Caco-2 (cell line): ENCODE measurements around the gene HIGD2A. TPM values are rescaled to one million over a fixed set of nuclear protein-coding genes. Genes with fewer than 3 reads are reported as not detected.
A peak's percentile ranks its signal among the peaks of the same experiment; 100 is the strongest.

ENCODE experiments used
- BruUV-seq: library from RNA; stranded (reverse); fragments of 400-500 nt; replicated peaks from 2 replicates; lab custom pipeline; 2021; lab: Mats Ljungman, UMichigan
- CTCF ChIA-PET: fragments of 300-600 bp; sonication (Branson Sonifier 250); formaldehyde crosslinking; loops from one replicate; lab custom pipeline; 2022; ENCODE audit warnings: antibody characterized with exemption; lab: Charles Lee
- POLR2A ChIA-PET: fragments of 300-600 bp; sonication (Branson Sonifier 250); formaldehyde crosslinking; loops from one replicate; lab custom pipeline; 2022; ENCODE audit warnings: antibody characterized with exemption; lab: Charles Lee
- DNase-seq, 2 experiments: peaks; one replicate each; pipeline versions ENCODE4 v3.0.0 to v3.0.0-alpha.2; 2020 to 2022
- H3K27me3 ChIP-seq: replicated peaks from 2 replicates; pipeline ENCODE4 v1.6.0; 2011; ENCODE audit warnings: low read length; ENCODE audit not compliant: control insufficient read depth, insufficient read depth
- H3K36me3 ChIP-seq: 2 replicates; pipeline ENCODE4 v1.5.1; 2011; ENCODE audit warnings: low read length; ENCODE audit not compliant: control insufficient read depth, insufficient read depth
- H3K4me1 ChIP-seq: fragments of 250-450 bp; sonication (Bioruptor Pico); 2 replicates; pipeline ENCODE4 v1.5.1; 2020; ENCODE audit warnings: mild to moderate bottlenecking
- H3K4me3 ChIP-seq: 2 replicates; pipeline ENCODE4 v1.5.1; 2011; ENCODE audit warnings: low read depth, mild to moderate bottlenecking, control low read depth, low read length
- H3K9me3 ChIP-seq: fragments of 250-450 bp; sonication (Bioruptor Pico); 2 replicates; pipeline ENCODE4 v1.5.1; 2020; ENCODE audit warnings: mild to moderate bottlenecking, moderate library complexity
- H3K27ac Mint-ChIP-seq: one replicate; pipeline ENCODE4 v1.8.0; 2022; ENCODE audit warnings: mixed read lengths; ENCODE audit not compliant: unreplicated experiment
- H3K27me3 Mint-ChIP-seq: one replicate; pipeline ENCODE4 v1.8.0; 2022; ENCODE audit warnings: mixed read lengths; ENCODE audit not compliant: insufficient read depth, unreplicated experiment
- H3K36me3 Mint-ChIP-seq: one replicate; pipeline ENCODE4 v1.8.0; 2022; ENCODE audit warnings: mild to moderate bottlenecking, mixed read lengths; ENCODE audit not compliant: insufficient read depth, unreplicated experiment
- H3K4me1 Mint-ChIP-seq: one replicate; pipeline ENCODE4 v1.8.0; 2022; ENCODE audit warnings: low read depth, mixed read lengths; ENCODE audit not compliant: unreplicated experiment
- H3K4me3 Mint-ChIP-seq: one replicate; pipeline ENCODE4 v1.8.0; 2022; ENCODE audit warnings: mild to moderate bottlenecking, moderate library complexity, mixed read lengths; ENCODE audit not compliant: unreplicated experiment
- H3K9me3 Mint-ChIP-seq: one replicate; pipeline ENCODE4 v1.8.0; 2022; ENCODE audit warnings: mixed read lengths; ENCODE audit not compliant: unreplicated experiment
- CTCF ChIP-seq, 2 experiments: fragments of 200-600 bp in 1 of 2; IDR thresholded peaks; 1 replicate in 1 of 2; 2 replicates in 1 of 2; pipeline versions ENCODE4 v1.5.1 to v1.8.0; 2011 to 2022; ENCODE audit warnings: antibody characterized with exemption in 1 of 2, control low read depth in 1 of 2, inconsistent platforms in 1 of 2, low read depth in 1 of 2, low read length in 1 of 2, mild to moderate bottlenecking in 1 of 2, moderate library complexity in 1 of 2; ENCODE audit not compliant: insufficient read depth in 1 of 2, severe bottlenecking in 1 of 2, unreplicated experiment in 1 of 2
- intact Hi-C: fragments of 100-400 bp; cut with micrococcal nuclease; formaldehyde crosslinking; loops from one replicate; pipeline ENCODE4 v1.10.0; 2022; ENCODE audit not compliant: unreplicated experiment
- total RNA-seq: library from RNA; stranded (reverse); gene quantifications from 2 replicates; pipeline ENCODE4 v1.2.3, GENCODE V29; 2022

The HIGD2A gene
- total RNA-seq, 1 experiment from 2014 or later = 110 TPM

GRCh38 chr5:176360894-176361436, 27.6 kb upstream of the HIGD2A start:
- H3K9me3 Mint-ChIP-seq = no peaks in the 10 kb centered on the region
- POLR2A ChIA-PET = interaction anchor here (1.0 to 1.1 kb wide), 2 partner anchors 9 to 28 kb away, joined by 4 to 6 read pairs; partner anchors contain the start of genes HIGD2A and NOP16
- intact Hi-C loops = loop anchor here (1.0 kb wide), 1 partner anchor 28 kb away; no protein-coding TSS in a partner anchor

DNA sequence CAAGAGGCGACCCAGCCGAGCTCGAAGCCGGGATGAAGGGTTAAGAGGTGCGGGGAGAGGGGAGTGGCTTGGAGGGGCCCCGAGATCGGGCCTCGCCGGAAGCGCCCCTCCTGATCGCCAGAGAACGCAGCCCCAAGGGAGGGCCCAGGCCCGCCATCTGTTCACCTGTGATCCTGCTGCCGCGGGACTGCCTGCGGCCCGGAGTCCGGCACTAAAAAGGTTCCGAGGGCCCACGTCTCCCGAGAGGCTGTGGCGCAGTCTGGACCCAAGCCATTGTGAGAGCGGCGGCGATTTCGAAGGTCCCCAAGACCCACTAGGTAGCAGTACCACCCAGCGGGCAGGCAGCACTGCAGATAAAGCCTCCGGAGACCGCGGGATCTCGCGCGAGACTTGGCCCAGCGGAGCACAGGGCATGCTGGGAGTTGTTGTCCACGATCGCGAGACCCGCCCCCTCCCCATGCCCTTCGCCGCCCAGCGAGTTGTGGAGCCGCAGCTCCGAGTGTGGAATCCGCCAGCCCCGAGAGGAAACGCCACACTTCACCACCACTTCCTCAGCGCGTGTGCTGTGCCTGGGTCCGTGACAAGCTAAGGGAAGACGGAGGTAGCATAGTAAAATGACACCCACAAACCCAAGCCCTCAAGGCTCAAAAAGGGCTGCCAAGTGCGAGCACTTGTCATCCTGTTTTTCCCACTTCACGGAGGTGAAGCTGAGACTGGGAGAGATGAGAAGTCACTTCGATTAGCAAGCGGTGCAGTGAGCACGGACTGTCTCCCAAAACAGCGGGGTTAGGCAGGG, 26.9 kb upstream of the HIGD2A start, which contains the start of gene KIAA1191:
Gene KIAA1191 (minus strand): TSS at position 328 of the 796 bp plus-strand sequence. CDS start 2,256 bp downstream, outside the sequence.
- Histone ChIP-seq H3K9me3 (no peaks in the 10 kb centered on the region), H3K4me1 (no peaks in the 10 kb centered on the region; the same call in 1 of the 2 replicates), H3K4me3 (peak within 1 kb of the TSS; percentile 82), H3K27me3 (no peaks in the 10 kb centered on the region), H3K36me3 (no peaks in the 10 kb centered on the region; the same call in 1 of the 2 replicates)
- Mint-ChIP-seq H3K4me3 (peak within 1 kb of the TSS; percentile 95), H3K27me3 (peaks cover 2% of the 10 kb centered on the region), H3K36me3 (peaks cover 32% of the 10 kb centered on the region), H3K4me1 (no peaks in the 10 kb centered on the region), H3K27ac (peak within 1 kb of the TSS; percentile 93), H3K9me3 (no peaks in the 10 kb centered on the region)
- CTCF ChIA-PET = interaction anchor here (0.6 to 1.8 kb wide), 2 partner anchors 211 to 632 kb away, joined by 3 to 16 read pairs; no protein-coding TSS in a partner anchor
- TF ChIP-seq CTCF (IDR thresholded peaks at IDR 0.05; ENCODE audit: insufficient read depth in 1 of 2, low read depth in 1 of 2, low read length in 1 of 2, severe bottlenecking in 1 of 2, unreplicated experiment in 1 of 2) = peak in 1 of 2 experiments; percentile 46
- DNase-seq = peak; percentile 94 to 96
- BruUV-seq = no TSS peak
- POLR2A ChIA-PET = interaction anchor here (0.8 to 1.4 kb wide), 4 partner anchors 9 to 86 kb away, joined by 3 to 6 read pairs (median 5); partner anchors contain the start of genes FAF2, HIGD2A and NOP16
- intact Hi-C loops = loop anchor here (1.0 kb wide), 1 partner anchor 28 kb away; no protein-coding TSS in a partner anchor

More at GRCh38 chr5:176360894-176361436, 27.6 kb upstream of the HIGD2A start:
- H3K27me3 Mint-ChIP-seq = peaks cover 2% of the 10 kb centered on the region
- Histone ChIP-seq H3K9me3 (no peaks in the 10 kb centered on the region), H3K4me1 (no peaks in the 10 kb centered on the region; the same call in 1 of the 2 replicates), H3K4me3 (peak overlapping the region; percentile 82), H3K27me3 (no peaks in the 10 kb centered on the region), H3K36me3 (peaks cover 2% of the 10 kb centered on the region; the same call in 1 of the 2 replicates)
- BruUV-seq = TSS peak; percentile 60
- peaks cover 38% of the 10 kb centered on the region for H3K36me3 Mint-ChIP-seq
- peak overlapping the region; percentile 93 for H3K27ac Mint-ChIP-seq
- TF ChIP-seq CTCF (IDR thresholded peaks at IDR 0.05; ENCODE audit: insufficient read depth in 1 of 2, low read depth in 1 of 2, low read length in 1 of 2, severe bottlenecking in 1 of 2, unreplicated experiment in 1 of 2) = no peak
- H3K4me3 Mint-ChIP-seq = peak overlapping the region; percentile 95
- CTCF ChIA-PET = interaction anchor here (0.7 to 1.8 kb wide), 2 partner anchors 21 to 631 kb away, joined by 4 to 16 read pairs; no protein-coding TSS in a partner anchor
- no peak for DNase-seq
- H3K4me1 Mint-ChIP-seq = no peaks in the 10 kb centered on the region

DNA sequence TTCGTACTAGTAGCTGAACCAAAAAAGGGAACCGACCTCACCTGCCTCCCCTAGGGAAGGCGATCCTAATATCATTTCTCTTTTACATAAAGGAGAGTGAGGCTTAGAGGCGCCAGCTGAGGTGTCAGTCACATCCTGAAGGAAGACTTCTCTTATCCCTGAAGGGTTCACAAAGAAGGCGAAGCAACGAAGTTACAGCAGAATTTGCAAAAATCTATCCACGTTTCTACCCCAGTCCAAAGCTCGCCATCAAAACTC, 26.4 kb upstream of the HIGD2A start:
- no peak for TF ChIP-seq CTCF (IDR thresholded peaks at IDR 0.05; ENCODE audit: insufficient read depth in 1 of 2, low read depth in 1 of 2, low read length in 1 of 2, severe bottlenecking in 1 of 2, unreplicated experiment in 1 of 2)

More for the DNA sequence above, 26.4 kb upstream of the HIGD2A start:
- Histone ChIP-seq H3K9me3 (no peaks in the 10 kb centered on the region), H3K27me3 (no peaks in the 10 kb centered on the region), H3K4me3 (peak overlapping the region; percentile 82), H3K4me1 (no peaks in the 10 kb centered on the region; the same call in 1 of the 2 replicates), H3K36me3 (no peaks in the 10 kb centered on the region; the same call in 1 of the 2 replicates)
- no TSS peak for BruUV-seq
- ChIA-PET POLR2A (interaction anchor here (0.8 to 1.4 kb wide), 2 partner anchors 54 to 86 kb away, joined by 3 to 6 read pairs; partner anchors contain the start of gene FAF2), CTCF (interaction anchor here (0.6 to 1.8 kb wide), 2 partner anchors 210 to 632 kb away, joined by 3 to 16 read pairs; no protein-coding TSS in a partner anchor)
- no peak overlapping the region for H3K27ac Mint-ChIP-seq
- H3K4me3 Mint-ChIP-seq = peak overlapping the region; percentile 95
- DNase-seq = no peak
- peaks cover 28% of the 10 kb centered on the region for H3K36me3 Mint-ChIP-seq
- no peaks in the 10 kb centered on the region for H3K4me1 Mint-ChIP-seq
- intact Hi-C loops = no loop called here
- H3K9me3 Mint-ChIP-seq = no peaks in the 10 kb centered on the region
- peaks cover 2% of the 10 kb centered on the region for H3K27me3 Mint-ChIP-seq
